Activated naive CD8-positive, alpha-beta T cell (primary cell): ENCODE data around the gene CHCHD6.

Source experiments
- H3K27ac Mint-ChIP-seq: one replicate; pipeline ENCODE4 v1.8.0; 2021; ENCODE audit warnings: mixed read lengths
- H3K27me3 Mint-ChIP-seq: one replicate; pipeline ENCODE4 v1.8.0; 2021; ENCODE audit warnings: mixed read lengths
- H3K36me3 Mint-ChIP-seq: one replicate; pipeline ENCODE4 v1.8.0; 2021; ENCODE audit warnings: mixed read lengths
- H3K4me1 Mint-ChIP-seq: one replicate; pipeline ENCODE4 v1.8.0; 2021; ENCODE audit warnings: low read depth, mixed read lengths
- H3K4me3 Mint-ChIP-seq: one replicate; pipeline ENCODE4 v1.8.0; 2021; ENCODE audit warnings: mild to moderate bottlenecking, mixed read lengths
- H3K9me3 Mint-ChIP-seq: one replicate; pipeline ENCODE4 v1.8.0; 2021; ENCODE audit warnings: low read depth, mixed read lengths

Gene CHCHD6

DNA sequence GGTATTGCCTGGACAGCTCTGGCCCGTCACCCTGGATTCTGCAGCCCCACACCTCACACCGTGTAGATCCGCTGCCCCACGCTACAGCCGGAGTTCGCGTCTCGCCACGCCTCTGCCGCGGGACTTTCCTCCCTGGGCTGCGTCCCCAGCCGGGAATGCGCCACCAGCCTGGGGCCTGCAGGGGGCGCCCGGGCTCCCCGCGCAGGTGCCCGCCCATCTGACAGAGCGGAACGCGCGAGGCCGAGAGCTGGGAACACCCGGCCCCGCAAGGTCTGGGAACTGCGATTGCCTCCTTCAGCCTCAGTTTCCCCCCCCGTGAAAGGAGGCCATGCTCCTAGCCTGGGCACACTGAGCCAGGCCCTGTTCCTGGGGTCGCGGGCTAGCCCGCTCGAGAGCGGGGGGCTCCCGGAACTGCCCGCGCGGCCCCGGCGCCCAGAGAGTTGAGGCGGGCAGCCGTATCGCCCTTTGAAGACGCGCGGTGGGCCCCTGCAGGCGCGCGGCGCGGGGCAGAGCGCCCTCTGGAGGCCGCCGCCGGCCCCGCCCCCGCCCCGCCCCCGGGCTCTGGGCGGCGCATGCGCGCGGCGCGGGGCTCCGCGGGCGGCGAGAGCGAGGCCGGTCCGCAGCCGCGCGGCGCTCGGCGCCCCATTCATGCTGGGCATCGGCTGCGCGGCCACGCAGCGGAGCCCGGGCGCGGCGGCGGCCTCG lies 278.6 kb downstream of the CHCHD6 start, which contains the start of gene PLXNA1:
Gene PLXNA1, plus strand, starts transcription at position 645 of the 705 bp plus-strand sequence. CDS start 5,479 bp downstream, outside the sequence.
- peak within 1 kb of the TSS; percentile 82 for H3K27ac Mint-ChIP-seq
- H3K9me3 Mint-ChIP-seq = no peaks in the 10 kb centered on the region
- H3K4me3 Mint-ChIP-seq = peak within 1 kb of the TSS; percentile 85
- H3K4me1 Mint-ChIP-seq = peaks cover 13% of the 10 kb centered on the region
- no peaks in the 10 kb centered on the region for H3K36me3 Mint-ChIP-seq
- peaks cover 6% of the 10 kb centered on the region for H3K27me3 Mint-ChIP-seq

DNA sequence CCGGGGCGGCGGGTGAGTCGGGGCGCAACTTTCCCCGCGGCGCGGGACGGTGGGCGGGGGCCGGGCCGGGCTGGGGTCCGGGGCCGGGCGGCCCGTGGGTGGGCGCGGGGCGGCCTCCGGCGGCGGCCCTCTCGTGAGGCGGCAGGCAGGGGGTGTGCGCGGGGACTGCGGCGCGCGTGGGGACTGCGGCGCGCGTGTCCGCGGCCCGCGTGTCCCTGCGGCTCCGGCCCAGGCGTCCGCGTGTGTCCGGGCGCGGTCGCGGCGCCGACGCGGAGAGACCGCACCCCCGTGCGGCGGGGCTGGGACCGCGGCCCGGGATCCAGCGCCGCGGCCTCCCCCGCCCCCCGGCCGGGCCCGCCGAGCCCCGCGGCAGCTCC lies 279.2 kb downstream of the CHCHD6 start:
- Mint-ChIP-seq H3K27me3 (peaks cover 4% of the 10 kb centered on the region), H3K27ac (no peak overlapping the region), H3K36me3 (no peaks in the 10 kb centered on the region), H3K9me3 (no peaks in the 10 kb centered on the region), H3K4me1 (peaks cover 13% of the 10 kb centered on the region), H3K4me3 (no peak overlapping the region)

DNA sequence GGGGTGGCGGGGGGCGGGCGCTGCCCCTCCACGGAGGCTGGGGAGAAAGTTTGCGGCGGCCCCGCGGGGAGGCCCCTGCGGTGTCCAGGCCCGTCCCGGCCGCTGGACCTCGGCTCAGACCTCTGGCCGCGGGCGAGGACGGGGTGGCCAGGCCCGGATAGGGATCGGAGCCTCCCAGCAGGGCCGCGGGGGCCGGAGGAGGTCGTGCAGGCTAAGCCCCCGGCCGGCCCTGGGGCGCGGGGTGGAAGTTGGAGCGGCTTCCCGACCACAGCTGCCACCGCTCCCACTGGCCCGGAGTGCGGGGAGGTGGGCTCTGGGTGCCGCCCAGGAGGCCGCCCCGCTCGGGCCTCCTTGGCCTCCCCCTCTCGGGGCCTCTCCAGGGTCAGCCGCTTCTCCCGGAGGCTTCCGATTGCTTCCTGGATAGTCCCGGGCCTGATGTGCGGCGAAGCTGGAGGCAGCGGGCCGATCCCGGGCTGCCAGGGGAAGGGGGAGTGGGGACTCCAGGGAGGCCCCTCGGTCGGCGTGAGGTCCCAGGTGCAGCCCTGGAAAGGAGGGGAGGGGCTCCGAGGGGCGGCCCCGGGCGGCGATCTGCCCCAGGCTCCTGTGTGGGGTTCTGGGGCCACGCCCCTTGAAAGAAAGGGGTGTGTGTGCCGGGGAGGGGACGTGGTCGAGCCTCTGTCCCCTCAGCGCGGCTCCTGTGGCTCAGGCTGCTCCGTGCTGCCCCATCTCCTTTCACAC lies 279.8 kb downstream of the CHCHD6 start:
- H3K27ac Mint-ChIP-seq = no peak overlapping the region
- no peaks in the 10 kb centered on the region for H3K27me3 Mint-ChIP-seq
- H3K4me1 Mint-ChIP-seq = peaks cover 13% of the 10 kb centered on the region
- H3K9me3 Mint-ChIP-seq = no peaks in the 10 kb centered on the region
- H3K36me3 Mint-ChIP-seq = no peaks in the 10 kb centered on the region
- H3K4me3 Mint-ChIP-seq = peak overlapping the region; percentile 78

DNA sequence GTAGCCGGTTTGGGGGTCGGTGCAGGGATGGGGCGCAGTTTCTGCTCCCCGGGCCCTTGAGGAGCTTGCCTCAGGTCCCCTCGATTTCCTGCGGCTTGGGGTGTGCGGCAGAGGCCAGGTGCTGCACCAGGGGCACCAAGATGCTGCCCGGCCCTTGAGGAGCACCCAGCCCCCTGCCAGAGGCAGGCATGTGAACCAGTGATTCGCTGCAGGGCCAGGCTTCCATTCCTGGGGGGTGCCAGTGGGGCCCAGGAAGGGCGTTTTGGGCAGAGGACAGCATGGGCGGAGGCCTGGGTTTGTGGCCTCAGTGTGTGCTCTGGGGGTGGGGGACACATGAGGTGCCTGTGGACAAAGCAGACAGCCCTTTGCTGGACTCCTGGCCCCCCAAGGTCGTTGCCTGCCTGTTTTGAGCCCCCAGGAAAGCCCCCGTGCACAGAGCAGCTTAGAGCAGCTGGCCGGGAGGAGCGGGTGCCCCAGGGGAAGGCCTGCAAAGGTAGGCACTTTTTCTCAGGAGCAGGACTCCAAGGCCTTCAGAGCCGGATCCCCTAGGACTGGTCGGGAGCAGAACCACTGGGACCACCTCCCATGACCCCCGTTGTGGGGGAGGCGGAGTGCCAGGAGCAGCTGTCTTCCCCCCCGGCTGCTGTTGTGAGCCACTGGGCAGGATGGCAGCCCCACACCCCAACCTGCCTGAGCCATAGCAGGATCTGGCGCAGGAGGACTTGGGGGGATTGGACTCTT lies 280.5 kb downstream of the CHCHD6 start:
- Mint-ChIP-seq H3K36me3 (peaks cover 2% of the 10 kb centered on the region), H3K27me3 (no peaks in the 10 kb centered on the region), H3K4me3 (peak overlapping the region; percentile 78), H3K4me1 (peaks cover 11% of the 10 kb centered on the region), H3K9me3 (no peaks in the 10 kb centered on the region), H3K27ac (no peak overlapping the region)

DNA sequence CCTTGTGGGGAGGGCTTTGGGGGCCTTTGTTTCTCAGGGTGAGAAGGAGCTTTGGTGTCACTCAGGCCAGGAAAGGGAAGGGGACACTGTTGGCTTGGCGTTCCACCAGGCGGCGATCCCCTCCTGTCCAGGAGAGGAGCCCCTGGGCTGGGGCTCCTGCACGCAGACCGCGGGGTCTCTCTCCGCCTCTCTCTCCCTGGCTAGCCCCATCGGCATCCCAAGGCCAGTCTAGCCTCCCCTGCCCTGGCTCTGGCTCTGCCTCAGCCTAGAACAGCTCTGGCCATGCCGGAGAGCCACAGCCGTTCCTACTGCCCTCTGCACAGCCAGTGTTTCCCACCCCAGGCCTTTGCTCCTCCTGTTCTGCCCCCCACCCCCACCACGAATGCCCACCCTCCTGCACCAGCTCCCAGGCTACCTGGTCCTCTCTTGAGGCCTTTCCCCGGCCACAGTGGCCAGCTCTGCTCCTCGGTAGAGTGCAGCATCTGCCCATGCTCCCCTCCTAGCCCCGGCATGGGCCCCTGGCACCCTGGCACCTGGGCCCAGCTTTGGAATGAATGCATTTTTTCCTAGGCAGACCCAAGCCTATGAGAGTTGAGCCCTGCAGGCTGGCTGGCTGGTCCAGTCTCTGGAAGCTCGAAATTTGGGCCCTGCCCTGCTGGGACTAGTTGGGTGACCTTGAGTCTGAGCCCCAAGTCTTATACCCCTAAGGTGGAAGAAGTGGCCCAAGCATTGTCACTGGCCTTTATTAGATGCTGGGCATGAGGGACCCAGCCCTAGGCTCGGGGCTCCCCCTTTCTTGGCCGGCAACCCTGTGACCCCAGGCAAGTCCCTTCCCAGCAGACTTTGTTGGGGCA lies 281.3 kb downstream of the CHCHD6 start:
- Mint-ChIP-seq H3K36me3 (peaks cover 2% of the 10 kb centered on the region), H3K27ac (no peak overlapping the region), H3K9me3 (no peaks in the 10 kb centered on the region), H3K4me3 (peak overlapping the region; percentile 20), H3K27me3 (no peaks in the 10 kb centered on the region), H3K4me1 (peaks cover 11% of the 10 kb centered on the region)

DNA sequence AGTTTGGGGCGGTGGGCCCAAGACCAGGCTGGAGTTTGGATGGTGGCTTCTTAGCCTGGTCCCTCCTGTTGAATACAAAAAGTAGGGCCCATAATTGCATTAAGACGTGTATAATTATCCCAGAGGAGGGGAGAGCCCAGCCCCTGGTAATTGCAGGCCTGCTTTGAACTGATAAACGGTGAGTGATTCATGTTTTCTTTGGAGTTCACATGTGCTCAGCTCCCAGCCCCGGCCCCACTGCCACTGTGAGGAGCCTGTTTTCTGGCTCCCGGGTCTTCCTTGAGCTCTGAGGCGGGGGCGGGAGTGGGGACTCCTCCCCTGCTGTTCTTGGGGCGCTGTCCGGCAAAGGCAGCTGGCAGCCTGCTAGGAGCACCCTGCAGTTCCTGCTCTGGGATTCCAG lies 282.0 kb downstream of the CHCHD6 start:
- H3K9me3 Mint-ChIP-seq = no peaks in the 10 kb centered on the region
- H3K36me3 Mint-ChIP-seq = peaks cover 2% of the 10 kb centered on the region
- H3K27me3 Mint-ChIP-seq = no peaks in the 10 kb centered on the region
- H3K4me3 Mint-ChIP-seq = no peak overlapping the region
- H3K27ac Mint-ChIP-seq = no peak overlapping the region
- H3K4me1 Mint-ChIP-seq = peaks cover 11% of the 10 kb centered on the region

DNA sequence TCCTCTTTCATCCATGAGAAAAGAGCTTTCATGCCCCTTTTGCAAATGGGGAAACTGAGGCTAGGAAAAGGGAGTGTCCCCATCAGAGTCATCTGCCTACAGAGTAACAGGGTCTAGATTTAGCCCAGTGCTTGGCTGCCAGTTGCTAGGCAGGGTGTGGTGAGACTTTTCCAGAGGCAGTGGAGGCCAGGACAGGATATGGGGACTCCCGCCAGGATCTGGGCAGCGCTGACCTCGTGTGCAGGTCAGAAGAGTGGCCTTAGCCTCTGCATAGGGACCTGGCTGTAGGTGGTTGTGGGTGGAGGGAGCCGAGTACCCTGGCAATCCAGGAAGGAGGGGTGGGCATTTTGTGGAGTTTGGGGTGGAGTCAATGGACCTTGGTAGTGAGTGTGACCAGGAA lies 283.1 kb downstream of the CHCHD6 start:
- Mint-ChIP-seq H3K9me3 (no peaks in the 10 kb centered on the region), H3K36me3 (peaks cover 2% of the 10 kb centered on the region), H3K4me1 (peaks cover 4% of the 10 kb centered on the region), H3K27me3 (no peaks in the 10 kb centered on the region), H3K4me3 (no peak overlapping the region), H3K27ac (no peak overlapping the region)

DNA sequence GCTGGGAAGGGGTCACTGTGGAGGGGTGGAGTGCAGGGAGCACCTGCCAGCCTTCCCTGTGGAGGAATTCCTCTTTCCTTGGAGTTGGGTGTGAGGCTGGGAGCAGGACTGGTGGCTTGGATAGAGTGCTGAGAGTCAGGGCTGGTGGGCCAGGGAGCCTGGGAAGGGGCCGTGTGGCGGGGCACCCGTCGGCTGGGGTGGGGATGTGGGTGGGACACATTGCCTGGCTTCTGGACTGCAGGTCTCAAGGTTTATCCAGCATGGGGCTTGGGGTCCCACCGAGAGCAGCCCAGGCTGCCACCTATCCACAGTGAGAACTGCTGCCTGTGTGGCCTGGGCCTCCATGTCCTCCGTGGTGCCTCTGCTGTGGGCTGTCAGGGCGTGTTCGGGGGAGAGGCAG lies 283.6 kb downstream of the CHCHD6 start:
- H3K9me3 Mint-ChIP-seq = no peaks in the 10 kb centered on the region
- H3K4me3 Mint-ChIP-seq = no peak overlapping the region
- H3K4me1 Mint-ChIP-seq = peaks cover 1% of the 10 kb centered on the region
- H3K27me3 Mint-ChIP-seq = no peaks in the 10 kb centered on the region
- H3K27ac Mint-ChIP-seq = no peak overlapping the region
- H3K36me3 Mint-ChIP-seq = peaks cover 2% of the 10 kb centered on the region

DNA sequence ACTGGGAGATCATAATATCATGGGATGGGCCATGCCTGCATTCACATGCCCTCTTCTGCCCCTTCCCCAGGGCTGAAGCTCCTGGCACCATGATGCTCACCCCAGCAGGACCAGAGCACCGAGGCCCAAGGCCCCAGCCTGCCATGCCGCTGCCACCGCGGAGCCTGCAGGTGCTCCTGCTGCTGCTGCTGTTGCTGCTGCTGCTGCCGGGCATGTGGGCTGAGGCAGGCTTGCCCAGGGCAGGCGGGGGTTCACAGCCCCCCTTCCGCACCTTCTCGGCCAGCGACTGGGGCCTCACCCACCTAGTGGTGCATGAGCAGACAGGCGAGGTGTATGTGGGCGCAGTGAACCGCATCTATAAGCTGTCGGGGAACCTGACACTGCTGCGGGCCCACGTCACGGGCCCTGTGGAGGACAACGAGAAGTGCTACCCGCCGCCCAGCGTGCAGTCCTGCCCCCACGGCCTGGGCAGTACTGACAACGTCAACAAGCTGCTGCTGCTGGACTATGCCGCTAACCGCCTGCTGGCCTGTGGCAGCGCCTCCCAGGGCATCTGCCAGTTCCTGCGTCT lies 284.5 kb downstream of the CHCHD6 start:
- Mint-ChIP-seq H3K27me3 (no peaks in the 10 kb centered on the region), H3K4me1 (peaks cover 1% of the 10 kb centered on the region), H3K27ac (no peak overlapping the region), H3K9me3 (no peaks in the 10 kb centered on the region), H3K36me3 (peaks cover 2% of the 10 kb centered on the region), H3K4me3 (no peak overlapping the region)

DNA sequence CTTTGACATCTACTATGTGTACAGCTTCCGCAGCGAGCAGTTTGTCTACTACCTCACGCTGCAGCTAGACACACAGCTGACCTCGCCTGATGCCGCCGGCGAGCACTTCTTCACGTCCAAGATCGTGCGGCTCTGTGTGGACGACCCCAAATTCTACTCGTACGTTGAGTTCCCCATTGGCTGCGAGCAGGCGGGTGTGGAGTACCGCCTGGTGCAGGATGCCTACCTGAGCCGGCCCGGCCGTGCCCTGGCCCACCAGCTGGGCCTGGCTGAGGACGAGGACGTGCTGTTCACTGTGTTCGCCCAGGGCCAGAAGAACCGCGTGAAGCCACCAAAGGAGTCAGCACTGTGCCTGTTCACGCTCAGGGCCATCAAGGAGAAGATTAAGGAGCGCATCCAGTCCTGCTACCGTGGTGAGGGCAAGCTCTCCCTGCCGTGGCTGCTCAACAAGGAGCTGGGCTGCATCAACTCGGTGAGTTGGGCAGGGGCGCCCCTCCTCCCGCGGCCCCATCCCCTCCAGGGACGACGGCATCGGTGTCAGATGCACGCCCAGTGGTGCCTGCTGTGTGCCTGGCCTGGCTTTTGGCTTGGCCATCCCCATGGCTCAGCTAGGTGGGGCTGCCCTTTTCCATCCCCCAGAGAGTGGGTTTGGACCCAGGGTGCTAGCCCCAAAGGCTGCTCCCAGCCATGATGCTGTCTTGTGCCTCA lies 285.4 kb downstream of the CHCHD6 start:
- Mint-ChIP-seq H3K4me3 (no peak overlapping the region), H3K9me3 (no peaks in the 10 kb centered on the region), H3K27ac (no peak overlapping the region), H3K27me3 (no peaks in the 10 kb centered on the region), H3K4me1 (no peaks in the 10 kb centered on the region), H3K36me3 (peaks cover 2% of the 10 kb centered on the region)

DNA sequence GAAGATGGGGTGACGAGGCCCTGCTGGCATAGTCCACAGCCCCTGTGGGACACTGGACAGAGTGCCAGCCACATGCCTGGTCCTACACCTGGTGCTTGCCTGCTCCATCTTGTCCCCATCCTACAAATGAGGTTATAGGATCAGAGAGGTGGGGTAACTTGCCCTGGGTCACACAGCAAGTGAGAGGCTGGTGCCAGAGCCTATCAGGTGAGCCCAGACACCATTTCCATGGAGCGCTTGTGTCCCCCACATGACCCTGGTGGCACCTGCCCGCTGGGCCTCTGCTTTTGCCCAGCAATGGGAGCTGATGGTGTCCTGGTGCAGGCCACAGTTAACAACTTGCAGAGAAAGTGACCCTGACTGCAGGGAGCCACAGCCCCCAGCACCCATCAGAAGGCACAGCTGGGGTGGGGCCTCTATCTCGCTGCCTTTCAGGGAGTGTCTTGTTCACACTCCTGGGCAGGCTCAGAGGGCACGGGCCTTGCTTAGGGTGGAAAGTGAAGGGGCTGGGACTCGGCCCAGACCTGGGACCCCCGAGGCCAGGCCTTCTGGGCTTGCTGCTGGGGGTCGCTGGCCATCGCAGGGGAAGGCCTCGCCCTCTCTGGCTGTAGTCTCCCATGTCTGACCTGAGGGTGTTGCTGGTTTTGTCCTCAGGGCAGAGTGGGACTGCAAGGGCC lies 286.1 kb downstream of the CHCHD6 start:
- Mint-ChIP-seq H3K4me1 (no peaks in the 10 kb centered on the region), H3K4me3 (no peak overlapping the region), H3K27ac (no peak overlapping the region), H3K27me3 (no peaks in the 10 kb centered on the region), H3K36me3 (peaks cover 2% of the 10 kb centered on the region), H3K9me3 (no peaks in the 10 kb centered on the region)

DNA sequence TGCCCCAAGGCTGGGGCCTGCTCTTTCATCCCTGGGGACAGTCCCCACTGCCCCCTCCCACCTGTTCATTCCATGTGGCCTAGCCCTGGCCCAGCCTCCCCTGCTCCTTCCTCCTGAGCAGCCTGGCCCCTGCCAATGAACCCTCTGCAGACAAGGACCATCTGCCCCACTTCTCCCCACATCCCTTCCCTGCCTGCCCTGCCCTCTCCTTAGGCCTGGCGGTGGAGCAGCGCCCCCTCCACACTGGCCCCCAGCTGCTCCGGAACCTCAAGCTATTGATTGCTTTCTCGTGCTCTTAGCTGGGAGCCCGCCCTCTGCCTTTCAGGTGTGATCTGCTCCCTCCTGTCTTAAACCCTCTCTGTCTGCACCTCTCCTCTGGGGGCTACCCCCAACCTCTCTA lies 286.9 kb downstream of the CHCHD6 start:
- no peaks in the 10 kb centered on the region for H3K4me1 Mint-ChIP-seq
- no peak overlapping the region for H3K27ac Mint-ChIP-seq
- H3K9me3 Mint-ChIP-seq = no peaks in the 10 kb centered on the region
- no peaks in the 10 kb centered on the region for H3K27me3 Mint-ChIP-seq
- peaks cover 2% of the 10 kb centered on the region for H3K36me3 Mint-ChIP-seq
- H3K4me3 Mint-ChIP-seq = no peak overlapping the region

DNA sequence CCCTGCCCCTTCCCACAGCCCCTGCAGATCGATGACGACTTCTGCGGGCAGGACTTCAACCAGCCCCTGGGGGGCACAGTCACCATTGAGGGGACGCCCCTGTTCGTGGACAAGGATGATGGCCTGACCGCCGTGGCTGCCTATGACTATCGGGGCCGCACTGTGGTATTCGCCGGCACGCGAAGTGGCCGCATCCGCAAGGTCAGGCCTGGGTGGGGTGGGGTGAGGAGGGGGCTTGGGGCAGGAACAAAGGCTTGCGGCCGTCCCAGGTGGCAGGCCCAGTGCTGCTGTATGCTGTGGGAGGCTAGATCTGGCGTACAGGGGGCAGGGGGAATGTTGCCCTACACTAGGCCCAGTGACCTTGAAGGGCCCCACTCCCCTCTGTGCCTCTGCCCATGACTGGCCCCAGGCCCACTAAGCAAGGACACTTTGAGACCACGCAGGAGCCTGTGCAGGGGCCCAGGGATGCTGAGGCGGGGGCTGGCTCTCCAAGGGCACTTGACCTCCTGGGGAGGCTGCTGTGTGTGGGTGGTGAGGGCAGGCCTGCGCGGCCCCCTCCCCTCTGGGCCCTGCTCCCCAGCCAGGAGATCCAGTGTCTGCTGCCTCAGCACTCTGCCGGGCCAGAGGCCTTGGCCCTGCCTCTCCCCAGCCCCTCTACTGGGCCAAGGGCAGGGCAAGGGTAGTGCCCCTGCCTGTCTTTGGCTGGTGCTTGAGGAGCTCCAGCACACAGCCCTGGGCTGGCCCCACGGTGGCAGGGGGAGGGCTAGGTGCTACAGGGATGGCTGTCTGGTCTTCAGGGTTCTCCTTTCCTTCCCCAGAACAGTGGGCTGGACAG lies 287.5 kb downstream of the CHCHD6 start:
- no peaks in the 10 kb centered on the region for H3K27me3 Mint-ChIP-seq
- no peak overlapping the region for H3K4me3 Mint-ChIP-seq
- no peak overlapping the region for H3K27ac Mint-ChIP-seq
- H3K36me3 Mint-ChIP-seq = peaks cover 2% of the 10 kb centered on the region
- H3K4me1 Mint-ChIP-seq = no peaks in the 10 kb centered on the region
- no peaks in the 10 kb centered on the region for H3K9me3 Mint-ChIP-seq
